Gastrocnemius medialis (tissue), 4 donors: ENCODE measurements around the gene EXO1.

ENCODE experiments used
- POLR2A ChIP-seq, 2 donors: fragments of 450-650 bp; IDR thresholded peaks; one replicate each; pipeline ENCODE4 v1.6.1; 2017; ENCODE audit warnings: antibody characterized with exemption in 2 of 2, mild to moderate bottlenecking in 2 of 2, moderate library complexity in 2 of 2
- TF ChIP-seq, protein P1 (sequence below), 5 experiments: fragments of 450-650 bp in 3 of 5; fragments of 200-600 bp in 2 of 5; sonication (generic) in 2 of 5; IDR thresholded peaks in 4 of 5; conservative IDR thresholded peaks in 1 of 5; 1 replicate in 4 of 5; 2 replicates in 1 of 5; pipeline ENCODE4 v1.5.1; 2016 to 2019; ENCODE audit warnings: antibody characterized with exemption in 5 of 5, mild to moderate bottlenecking in 3 of 5, moderate library complexity in 3 of 5

DNA sequence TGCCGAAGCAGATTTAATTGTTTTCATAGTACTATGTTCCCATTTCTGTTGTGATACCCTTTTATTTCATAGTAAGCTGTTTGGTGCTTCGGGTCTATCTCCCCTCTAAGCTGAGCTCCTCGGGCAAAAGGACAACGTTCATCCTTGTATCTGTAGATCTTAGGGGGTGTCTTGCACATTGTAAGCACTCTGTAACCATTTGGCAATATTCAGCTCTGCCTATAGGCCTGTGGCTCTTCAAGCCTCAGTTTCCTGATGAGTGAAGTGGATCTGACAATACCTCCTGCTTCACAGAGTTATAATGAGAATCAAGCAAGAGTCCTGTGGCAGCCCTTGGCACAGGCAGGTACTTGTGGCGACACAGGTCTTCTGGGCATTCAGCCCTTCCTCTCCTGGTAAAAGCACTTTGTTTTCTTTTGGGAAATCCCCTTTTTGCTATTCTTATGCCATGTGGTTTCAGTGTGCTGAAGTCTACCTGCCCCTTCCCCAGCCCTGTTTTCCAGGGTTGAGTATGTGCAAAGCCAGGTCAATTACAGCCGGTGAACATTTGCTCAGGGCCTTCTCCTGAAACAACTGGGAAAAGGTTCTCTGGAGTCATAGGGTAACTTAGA, 8.5 kb upstream of the EXO1 start:
- TF ChIP-seq, protein P1, sequence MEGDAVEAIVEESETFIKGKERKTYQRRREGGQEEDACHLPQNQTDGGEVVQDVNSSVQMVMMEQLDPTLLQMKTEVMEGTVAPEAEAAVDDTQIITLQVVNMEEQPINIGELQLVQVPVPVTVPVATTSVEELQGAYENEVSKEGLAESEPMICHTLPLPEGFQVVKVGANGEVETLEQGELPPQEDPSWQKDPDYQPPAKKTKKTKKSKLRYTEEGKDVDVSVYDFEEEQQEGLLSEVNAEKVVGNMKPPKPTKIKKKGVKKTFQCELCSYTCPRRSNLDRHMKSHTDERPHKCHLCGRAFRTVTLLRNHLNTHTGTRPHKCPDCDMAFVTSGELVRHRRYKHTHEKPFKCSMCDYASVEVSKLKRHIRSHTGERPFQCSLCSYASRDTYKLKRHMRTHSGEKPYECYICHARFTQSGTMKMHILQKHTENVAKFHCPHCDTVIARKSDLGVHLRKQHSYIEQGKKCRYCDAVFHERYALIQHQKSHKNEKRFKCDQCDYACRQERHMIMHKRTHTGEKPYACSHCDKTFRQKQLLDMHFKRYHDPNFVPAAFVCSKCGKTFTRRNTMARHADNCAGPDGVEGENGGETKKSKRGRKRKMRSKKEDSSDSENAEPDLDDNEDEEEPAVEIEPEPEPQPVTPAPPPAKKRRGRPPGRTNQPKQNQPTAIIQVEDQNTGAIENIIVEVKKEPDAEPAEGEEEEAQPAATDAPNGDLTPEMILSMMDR (IDR thresholded peaks at IDR 0.05 in 4 of 5, conservative IDR thresholded peaks at IDR 0.05 in 1 of 5), result no peak
- no peak for TF ChIP-seq POLR2A (IDR thresholded peaks at IDR 0.05)
